Body of pancreas (tissue), 4 donors: ENCODE measurements around the gene DUSP3.

Experiments
- CTCF ChIP-seq, 7 experiments: fragments of 450-650 bp in 4 of 7; fragments of 200-600 bp in 3 of 7; sonication (generic) in 3 of 7; IDR thresholded peaks; one replicate each; pipeline ENCODE4 v1.5.1; 2016 to 2019; ENCODE audit warnings: antibody characterized with exemption in 7 of 7
- POLR2A ChIP-seq, 3 donors: fragments of 450-650 bp; IDR thresholded peaks; one replicate each; pipeline ENCODE4 v1.6.1; 2016; ENCODE audit warnings: antibody characterized with exemption in 3 of 3, mild to moderate bottlenecking in 2 of 3

DNA sequence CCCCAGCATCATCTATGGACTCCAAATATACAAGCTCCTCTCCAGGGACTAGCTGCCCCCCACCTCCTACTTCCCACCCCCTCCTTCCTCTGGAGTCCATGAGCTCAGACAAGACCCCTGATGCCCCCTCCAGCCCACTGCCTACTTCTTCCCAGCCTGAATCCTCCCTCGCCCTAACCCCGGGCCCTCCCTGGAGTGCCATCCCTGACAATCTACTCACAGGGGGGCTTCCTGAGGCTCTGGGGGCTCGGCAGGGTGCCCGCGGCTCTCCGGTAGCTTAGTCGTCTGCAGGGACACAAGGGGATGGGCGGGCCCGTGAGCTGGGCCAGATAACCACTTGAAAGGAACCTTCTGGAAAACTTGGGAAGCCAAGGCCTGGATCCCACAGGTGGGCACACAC lies 39.0 kb upstream of the DUSP3 start:
- no peak for TF ChIP-seq CTCF (IDR thresholded peaks at IDR 0.05)
- TF ChIP-seq POLR2A (IDR thresholded peaks at IDR 0.05), result no peak
